ENCODE data around the gene CCDC157.

CCDC157 gene

GRCh38 chr22:30315962-30316576 is 40.7 kb upstream of the CCDC157 start:
- no peak for TF ChIP-seq GABPA (IDR thresholded peaks at IDR 0.05; ENCODE audit: low read depth)
- TF ChIP-seq SPI1 (IDR thresholded peaks at IDR 0.05; ENCODE audit: borderline replicate concordance, low read depth): no peak
- no peak for TF ChIP-seq POLR2AphosphoS5 (IDR thresholded peaks at IDR 0.05; ENCODE audit: low read depth)
- no peak for TF ChIP-seq REST (IDR thresholded peaks at IDR 0.05; ENCODE audit: insufficient replicate concordance, low read depth)
- TF ChIP-seq CTCF (IDR thresholded peaks at IDR 0.05; ENCODE audit: insufficient read depth, low read length): no peak
- Histone ChIP-seq H3K27me3 (ENCODE audit: insufficient read depth, poor library complexity, severe bottlenecking) (no peaks in the 10 kb centered on the region), H3K27ac (replicated peaks) (no peak overlapping the region), H3K4me3 (replicated peaks; ENCODE audit: insufficient read depth, low read length) (no peak overlapping the region)
- DNase-seq (ENCODE audit: low read depth in 1 of 2, low spot score in 1 of 2): no peak

- no peak overlapping the region for H3K4me3 ChIP-seq (replicated peaks; ENCODE audit: insufficient read depth, low read length)
- no peaks in the 10 kb centered on the region for H3K27me3 ChIP-seq (ENCODE audit: insufficient read depth, poor library complexity, severe bottlenecking)
- H3K27ac ChIP-seq (replicated peaks): no peak overlapping the region
- TF ChIP-seq REST (IDR thresholded peaks at IDR 0.05; ENCODE audit: insufficient replicate concordance, low read depth): no peak
- no peak for TF ChIP-seq SPI1 (IDR thresholded peaks at IDR 0.05; ENCODE audit: borderline replicate concordance, low read depth)
- TF ChIP-seq GABPA (IDR thresholded peaks at IDR 0.05; ENCODE audit: low read depth): no peak
- no peak for TF ChIP-seq CTCF (IDR thresholded peaks at IDR 0.05; ENCODE audit: insufficient read depth, low read length)
- no peak for TF ChIP-seq POLR2AphosphoS5 (IDR thresholded peaks at IDR 0.05; ENCODE audit: low read depth)
- no peak for DNase-seq (ENCODE audit: low read depth in 1 of 2, low spot score in 1 of 2)
These were observed 39.0 kb upstream of the CCDC157 start for GRCh38 chr22:30317778-30318177.

- Histone ChIP-seq H3K4me3 (replicated peaks; ENCODE audit: insufficient read depth, low read length) (no peak overlapping the region), H3K27me3 (ENCODE audit: insufficient read depth, poor library complexity, severe bottlenecking) (no peaks in the 10 kb centered on the region), H3K27ac (replicated peaks) (no peak overlapping the region)
- TF ChIP-seq POLR2AphosphoS5 (IDR thresholded peaks at IDR 0.05; ENCODE audit: low read depth) (no peak), CTCF (IDR thresholded peaks at IDR 0.05; ENCODE audit: insufficient read depth, low read length) (no peak), REST (IDR thresholded peaks at IDR 0.05; ENCODE audit: insufficient replicate concordance, low read depth) (no peak)
- no peak for DNase-seq (ENCODE audit: low read depth in 1 of 2, low spot score in 1 of 2)
These were observed 37.9 kb upstream of the CCDC157 start for GRCh38 chr22:30318799-30319419.
